Measurements from ENCODE around the gene SULT1A2.
"Not testable (repeated sequence)": the region's sequence is repeated elsewhere in the genome, so short reads cannot be mapped to it uniquely, and the experiment has no call there.

The SULT1A2 gene

GRCh38 chr16:28604186-28604565 lies 7.3 kb upstream of the SULT1A2 start:
- Histone ChIP-seq H3K27me3 (ENCODE audit: insufficient read depth, low read length) (no peaks in the 10 kb centered on the region), H3K79me2 (ENCODE audit: control insufficient read depth, insufficient read depth, low read length, poor library complexity) (no peaks in the 10 kb centered on the region), H3K9me3 (ENCODE audit: insufficient read depth, low read depth, low read length) (no peaks in the 10 kb centered on the region), H3K4me2 (ENCODE audit: low read length) (no peak overlapping the region), H3K4me3 (ENCODE audit: low read depth, low read length) (no peak overlapping the region), H3K4ac (ENCODE audit: low read depth, low read length) (no peak overlapping the region), H4K12ac (ENCODE audit: low read depth, low read length) (no peak overlapping the region), H3K36me3 (ENCODE audit: control insufficient read depth in 1 of 2, insufficient read depth in 2 of 2, low read length in 2 of 2) (no peaks in the 10 kb centered on the region), H2BK120ac (ENCODE audit: insufficient read depth, low read length, poor library complexity) (no peak overlapping the region), H2BK12ac (ENCODE audit: low read length) (no peak overlapping the region), H3K18ac (ENCODE audit: low read length) (no peak overlapping the region), H4K8ac (ENCODE audit: low read depth, low read length) (no peak overlapping the region), H3K4me1 (ENCODE audit: control insufficient read depth in 1 of 2, insufficient read depth in 2 of 2, low read length in 2 of 2) (peaks cover 0 to 3% of the 10 kb centered on the region in 2 experiments), H3K79me1 (ENCODE audit: low read length) (no peaks in the 10 kb centered on the region), H2AFZ (ENCODE audit: insufficient read depth, low read length, poor library complexity) (no peak overlapping the region), H2BK5ac (ENCODE audit: low read depth, low read length, poor library complexity) (no peak overlapping the region), H4K91ac (ENCODE audit: low read depth, low read length) (no peak overlapping the region), H3K27ac (ENCODE audit: low read depth, low read length) (no peak overlapping the region), H2AK5ac (ENCODE audit: low read length) (no peak overlapping the region), H3K23ac (ENCODE audit: low read length) (no peak overlapping the region), H3K9ac (ENCODE audit: low read length) (no peak overlapping the region), H3K14ac (ENCODE audit: low read length) (no peak overlapping the region)
- WGBS (ENCODE audit: extremely low coverage, insufficient coverage, insufficient read length), result no CpG with 5 or more reads among the region's 8 CpGs
- no peak for DNase-seq

- H3K4ac ChIP-seq (ENCODE audit: low read depth, low read length), result no peak overlapping the region
- no peak overlapping the region for H3K9ac ChIP-seq (ENCODE audit: low read length)
- no peak overlapping the region for H4K91ac ChIP-seq (ENCODE audit: low read depth, low read length)
- H2BK5ac ChIP-seq (ENCODE audit: low read depth, low read length, poor library complexity), result no peak overlapping the region
- no peak overlapping the region for H3K23ac ChIP-seq (ENCODE audit: low read length)
- H4K8ac ChIP-seq (ENCODE audit: low read depth, low read length), result no peak overlapping the region
- no peak overlapping the region for H2AFZ ChIP-seq (ENCODE audit: insufficient read depth, low read length, poor library complexity)
- no peaks in the 10 kb centered on the region for H3K4me1 ChIP-seq (ENCODE audit: control insufficient read depth in 1 of 2, insufficient read depth in 2 of 2, low read length in 2 of 2)
- no peak overlapping the region for H2BK12ac ChIP-seq (ENCODE audit: low read length)
- no peak overlapping the region for H3K27ac ChIP-seq (ENCODE audit: low read depth, low read length)
- WGBS (ENCODE audit: extremely low coverage, insufficient coverage, insufficient read length), result no CpG with 5 or more reads among the region's 11 CpGs
- no peaks in the 10 kb centered on the region for H3K27me3 ChIP-seq (ENCODE audit: insufficient read depth, low read length)
- H3K18ac ChIP-seq (ENCODE audit: low read length), result no peak overlapping the region
- H2BK120ac ChIP-seq (ENCODE audit: insufficient read depth, low read length, poor library complexity), result no peak overlapping the region
- no peaks in the 10 kb centered on the region for H3K79me2 ChIP-seq (ENCODE audit: control insufficient read depth, insufficient read depth, low read length, poor library complexity)
- no peak overlapping the region for H2AK5ac ChIP-seq (ENCODE audit: low read length)
- no peak overlapping the region for H3K4me2 ChIP-seq (ENCODE audit: low read length)
- no peak overlapping the region for H3K4me3 ChIP-seq (ENCODE audit: low read depth, low read length)
- no peaks in the 10 kb centered on the region for H3K79me1 ChIP-seq (ENCODE audit: low read length)
- H3K36me3 ChIP-seq (ENCODE audit: control insufficient read depth in 1 of 2, insufficient read depth in 2 of 2, low read length in 2 of 2), result no peaks in the 10 kb centered on the region
- no peak overlapping the region for H4K12ac ChIP-seq (ENCODE audit: low read depth, low read length)
- no peak overlapping the region for H3K14ac ChIP-seq (ENCODE audit: low read length)
- no peak for DNase-seq
- H3K9me3 ChIP-seq (ENCODE audit: insufficient read depth, low read depth, low read length), result no peaks in the 10 kb centered on the region
Observed at GRCh38 chr16:28603381-28604185, 6.7 kb upstream of the SULT1A2 start.

- no peak overlapping the region for H2BK5ac ChIP-seq (ENCODE audit: low read depth, low read length, poor library complexity)
- no peak overlapping the region for H3K14ac ChIP-seq (ENCODE audit: low read length)
- no peak overlapping the region for H3K27ac ChIP-seq (ENCODE audit: low read depth, low read length)
- H2BK120ac ChIP-seq (ENCODE audit: insufficient read depth, low read length, poor library complexity), result no peak overlapping the region
- no peaks in the 10 kb centered on the region for H3K36me3 ChIP-seq (ENCODE audit: control insufficient read depth in 1 of 2, insufficient read depth in 2 of 2, low read length in 2 of 2)
- no CpG with 5 or more reads among the region's 6 CpGs for WGBS (ENCODE audit: extremely low coverage, insufficient coverage, insufficient read length)
- H3K23ac ChIP-seq (ENCODE audit: low read length), result no peak overlapping the region
- H3K4me1 ChIP-seq (ENCODE audit: control insufficient read depth in 1 of 2, insufficient read depth in 2 of 2, low read length in 2 of 2), result no peaks in the 10 kb centered on the region
- H3K9me3 ChIP-seq (ENCODE audit: insufficient read depth, low read depth, low read length), result no peaks in the 10 kb centered on the region
- no peak overlapping the region for H4K8ac ChIP-seq (ENCODE audit: low read depth, low read length)
- DNase-seq, result no peak
- H2AK5ac ChIP-seq (ENCODE audit: low read length), result no peak overlapping the region
- H3K4ac ChIP-seq (ENCODE audit: low read depth, low read length), result no peak overlapping the region
- no peaks in the 10 kb centered on the region for H3K27me3 ChIP-seq (ENCODE audit: insufficient read depth, low read length)
- H2BK12ac ChIP-seq (ENCODE audit: low read length), result no peak overlapping the region
- no peak overlapping the region for H2AFZ ChIP-seq (ENCODE audit: insufficient read depth, low read length, poor library complexity)
- H4K91ac ChIP-seq (ENCODE audit: low read depth, low read length), result no peak overlapping the region
- H4K12ac ChIP-seq (ENCODE audit: low read depth, low read length), result no peak overlapping the region
- no peak overlapping the region for H3K9ac ChIP-seq (ENCODE audit: low read length)
- no peak overlapping the region for H3K4me2 ChIP-seq (ENCODE audit: low read length)
- no peak overlapping the region for H3K4me3 ChIP-seq (ENCODE audit: low read depth, low read length)
- no peak overlapping the region for H3K18ac ChIP-seq (ENCODE audit: low read length)
- H3K79me2 ChIP-seq (ENCODE audit: control insufficient read depth, insufficient read depth, low read length, poor library complexity), result no peaks in the 10 kb centered on the region
- H3K79me1 ChIP-seq (ENCODE audit: low read length), result no peaks in the 10 kb centered on the region
Observed at GRCh38 chr16:28602529-28602928, 5.7 kb upstream of the SULT1A2 start.

- H3K36me3 ChIP-seq (ENCODE audit: control insufficient read depth in 1 of 2, insufficient read depth in 2 of 2, low read length in 2 of 2); H3K27ac ChIP-seq (ENCODE audit: low read depth, low read length); H4K8ac ChIP-seq (ENCODE audit: low read depth, low read length); H3K18ac ChIP-seq (ENCODE audit: low read length); H3K4me3 ChIP-seq (ENCODE audit: low read depth, low read length); H2BK5ac ChIP-seq (ENCODE audit: low read depth, low read length, poor library complexity); H3K4ac ChIP-seq (ENCODE audit: low read depth, low read length); H2AFZ ChIP-seq (ENCODE audit: insufficient read depth, low read length, poor library complexity); H3K79me2 ChIP-seq (ENCODE audit: control insufficient read depth, insufficient read depth, low read length, poor library complexity); H3K14ac ChIP-seq (ENCODE audit: low read length); H2AK5ac ChIP-seq (ENCODE audit: low read length); H3K9me3 ChIP-seq (ENCODE audit: insufficient read depth, low read depth, low read length); H3K23ac ChIP-seq (ENCODE audit: low read length); H3K79me1 ChIP-seq (ENCODE audit: low read length); DNase-seq; H2BK12ac ChIP-seq (ENCODE audit: low read length); H3K27me3 ChIP-seq (ENCODE audit: insufficient read depth, low read length); H4K91ac ChIP-seq (ENCODE audit: low read depth, low read length); H3K9ac ChIP-seq (ENCODE audit: low read length); H3K4me2 ChIP-seq (ENCODE audit: low read length); H4K12ac ChIP-seq (ENCODE audit: low read depth, low read length); H2BK120ac ChIP-seq (ENCODE audit: insufficient read depth, low read length, poor library complexity); H3K4me1 ChIP-seq (ENCODE audit: control insufficient read depth in 1 of 2, insufficient read depth in 2 of 2, low read length in 2 of 2): not testable (repeated sequence)
- no CpG with 5 or more reads among the region's 10 CpGs for WGBS (ENCODE audit: extremely low coverage, insufficient coverage, insufficient read length)
Observed at GRCh38 chr16:28602062-28602461, 5.2 kb upstream of the SULT1A2 start.
